ENCODE data around the gene NUAK1. TPM values are rescaled to one million over a fixed set of nuclear protein-coding genes. Genes with fewer than 3 reads are reported as not detected.

Gene NUAK1
- total RNA-seq, 6 donors from 2014 or later = 7.1 to 28.7 (median 10.9) TPM

DNA sequence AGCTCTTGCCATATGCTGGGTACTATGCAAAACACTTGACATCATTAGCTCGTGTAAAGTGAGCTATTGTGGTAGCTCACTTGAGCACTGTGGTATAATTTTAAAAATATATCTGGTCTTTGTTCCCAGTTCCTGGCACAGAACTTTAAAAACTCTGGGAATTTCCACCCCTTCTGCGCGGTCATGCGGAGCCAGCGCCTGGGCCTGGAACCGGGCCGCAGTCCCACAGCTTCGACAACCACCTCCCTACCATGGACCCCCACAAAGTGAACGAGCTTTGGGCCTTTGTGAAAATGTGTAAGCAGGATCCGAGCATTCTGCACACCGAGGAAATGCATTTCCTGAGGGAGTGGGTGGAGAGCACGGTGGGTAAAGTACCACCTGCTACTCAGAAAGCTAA lies 123.1 kb downstream of the NUAK1 start:
- Histone ChIP-seq H3K4me1 (peaks cover 0 to 2% (median under 1%) of the 10 kb centered on the region in 4 donors), H3K27me3 (no peaks in the 10 kb centered on the region), H3K4me3 (no peak overlapping the region), H3K36me3 (no peaks in the 10 kb centered on the region), H3K27ac (no peak overlapping the region), H3K9me3 (peaks cover 3 to 7% (median 6%) of the 10 kb centered on the region in 4 donors)
- TF ChIP-seq EP300 (IDR thresholded peaks at IDR 0.05) (no peak), POLR2AphosphoS5 (IDR thresholded peaks at IDR 0.05) (no peak), POLR2A (IDR thresholded peaks at IDR 0.05) (no peak)
- TF ChIP-seq, protein P1, sequence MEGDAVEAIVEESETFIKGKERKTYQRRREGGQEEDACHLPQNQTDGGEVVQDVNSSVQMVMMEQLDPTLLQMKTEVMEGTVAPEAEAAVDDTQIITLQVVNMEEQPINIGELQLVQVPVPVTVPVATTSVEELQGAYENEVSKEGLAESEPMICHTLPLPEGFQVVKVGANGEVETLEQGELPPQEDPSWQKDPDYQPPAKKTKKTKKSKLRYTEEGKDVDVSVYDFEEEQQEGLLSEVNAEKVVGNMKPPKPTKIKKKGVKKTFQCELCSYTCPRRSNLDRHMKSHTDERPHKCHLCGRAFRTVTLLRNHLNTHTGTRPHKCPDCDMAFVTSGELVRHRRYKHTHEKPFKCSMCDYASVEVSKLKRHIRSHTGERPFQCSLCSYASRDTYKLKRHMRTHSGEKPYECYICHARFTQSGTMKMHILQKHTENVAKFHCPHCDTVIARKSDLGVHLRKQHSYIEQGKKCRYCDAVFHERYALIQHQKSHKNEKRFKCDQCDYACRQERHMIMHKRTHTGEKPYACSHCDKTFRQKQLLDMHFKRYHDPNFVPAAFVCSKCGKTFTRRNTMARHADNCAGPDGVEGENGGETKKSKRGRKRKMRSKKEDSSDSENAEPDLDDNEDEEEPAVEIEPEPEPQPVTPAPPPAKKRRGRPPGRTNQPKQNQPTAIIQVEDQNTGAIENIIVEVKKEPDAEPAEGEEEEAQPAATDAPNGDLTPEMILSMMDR (IDR thresholded peaks at IDR 0.05) = no peak
- DNase-seq = peak in 1 of 2 donors; percentile 50
- ATAC-seq (ENCODE audit: low FRiP score in 2 of 2) = no peak
- 82 to 83% methylated on average over 12 of the region's 12 CpGs for WGBS, 2 donors

DNA sequence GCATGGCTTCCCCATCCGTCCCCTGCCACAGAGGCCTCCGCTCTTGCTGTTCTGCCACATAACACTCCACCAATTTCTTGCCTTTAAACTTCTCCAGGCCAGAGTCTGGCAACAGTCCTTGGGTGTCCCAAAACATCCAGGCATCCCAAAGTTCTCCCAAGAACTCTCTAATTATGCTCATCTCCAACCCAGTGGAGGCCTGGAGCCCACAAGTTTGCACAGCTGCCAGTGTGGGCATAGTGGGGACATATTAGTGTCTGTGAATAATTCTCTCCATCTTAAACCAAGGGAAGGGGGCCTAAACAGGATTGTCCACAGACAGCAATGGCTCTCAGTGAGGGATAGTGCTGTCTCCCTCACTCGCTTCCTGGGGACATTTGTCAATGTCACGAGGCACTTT lies 124.8 kb downstream of the NUAK1 start:
- 92 to 97% methylated on average over 4 of the region's 4 CpGs for WGBS, 2 donors
- Histone ChIP-seq H3K9me3 (peaks cover 3 to 6% (median 5%) of the 10 kb centered on the region in 4 donors), H3K36me3 (no peaks in the 10 kb centered on the region), H3K4me3 (no peak overlapping the region), H3K27ac (no peak overlapping the region), H3K27me3 (no peaks in the 10 kb centered on the region), H3K4me1 (no peaks in the 10 kb centered on the region)
- DNase-seq = no peak
- no peak for ATAC-seq (ENCODE audit: low FRiP score in 2 of 2)
- no peak for TF ChIP-seq POLR2AphosphoS5 (IDR thresholded peaks at IDR 0.05)
- no peak for TF ChIP-seq POLR2A (IDR thresholded peaks at IDR 0.05)
- no peak for TF ChIP-seq EP300 (IDR thresholded peaks at IDR 0.05)
- TF ChIP-seq, protein P1 (IDR thresholded peaks at IDR 0.05) = no peak

Other genes starting within 250 kb of the NUAK1 start
- gene CKAP4, start 109.1 kb upstream of the NUAK1 start, total RNA-seq = 10 to 100 TPM; 16.8 to 70.8 (median 44.5) TPM
- 10 to 100 TPM; 43.2 to 77.5 (median 56.2) TPM for gene TCP11L2, start 163.8 kb upstream of the NUAK1 start, total RNA-seq
- 10 to 100 TPM in 3 of 6 donors, 1 to 10 TPM in 3; 7.2 to 14.7 (median 10.6) TPM for gene POLR3B, start 218.8 kb upstream of the NUAK1 start, total RNA-seq